ENCODE data around the gene CSN2.

Gene CSN2

GRCh38 chr4:69909195-69909594 is 56.3 kb downstream of the CSN2 start:
- no peaks in the 10 kb centered on the region for H3K9me3 ChIP-seq
- no peak for TF ChIP-seq Cebpa-rat (IDR thresholded peaks at IDR 0.05)
- no peaks in the 10 kb centered on the region for H3K4me1 ChIP-seq
- H3K27ac ChIP-seq, result no peak overlapping the region
- H3K4me3 ChIP-seq, result no peak overlapping the region
- H3K36me3 ChIP-seq, result no peaks in the 10 kb centered on the region
- no peak overlapping the region for H3K4me2 ChIP-seq
- no peaks in the 10 kb centered on the region for H4K20me1 ChIP-seq
- no peak overlapping the region for H3K9ac ChIP-seq
- no peaks in the 10 kb centered on the region for H3K27me3 ChIP-seq

GRCh38 chr4:69907151-69907550 is 58.4 kb downstream of the CSN2 start:
- Histone ChIP-seq H3K27me3 (no peaks in the 10 kb centered on the region), H4K20me1 (no peaks in the 10 kb centered on the region), H3K9me3 (no peaks in the 10 kb centered on the region), H3K4me3 (no peak overlapping the region), H3K4me2 (no peak overlapping the region), H3K9ac (no peak overlapping the region), H3K36me3 (no peaks in the 10 kb centered on the region), H3K4me1 (no peaks in the 10 kb centered on the region), H3K27ac (no peak overlapping the region)
- no peak for TF ChIP-seq Cebpa-rat (IDR thresholded peaks at IDR 0.05)

All from BLaER1 (cell line).